ENCODE measurements around the gene TMUB1.

TMUB1 gene

DNA sequence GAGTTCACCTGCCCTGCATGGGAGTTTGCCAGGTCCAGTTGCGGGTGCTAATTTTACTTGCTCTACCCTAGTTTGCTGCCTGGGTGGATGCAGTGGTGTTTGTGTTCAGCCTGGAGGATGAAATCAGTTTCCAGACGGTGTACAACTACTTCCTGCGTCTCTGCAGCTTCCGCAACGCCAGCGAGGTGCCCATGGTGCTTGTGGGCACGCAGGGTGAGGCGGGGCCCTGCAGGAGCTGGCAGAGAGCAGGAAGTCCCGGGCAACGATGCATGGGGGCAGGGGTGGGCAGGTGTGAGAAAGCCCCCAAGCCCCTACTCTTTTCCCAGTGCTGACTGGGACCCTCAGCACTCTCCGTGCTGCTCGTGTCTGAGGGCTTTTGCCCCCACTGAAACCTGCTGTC, 34.3 kb upstream of the TMUB1 start:
- H3K36me3 ChIP-seq (replicated peaks in 1 of 2; ENCODE audit: control insufficient read depth in 2 of 2, insufficient read depth in 2 of 2, low read length in 2 of 2): peaks cover 32 to 43% of the 10 kb centered on the region in 2 donors
- peaks cover 0 to 3% (median 0%) of the 10 kb centered on the region in 3 experiments for H3K27me3 ChIP-seq (ENCODE audit: control insufficient read depth in 3 of 3, insufficient read depth in 3 of 3, low read depth in 1 of 3, low read length in 3 of 3)
- no peak overlapping the region for H4K8ac ChIP-seq (ENCODE audit: low read depth, low read length)
- WGBS, 2 donors (ENCODE audit: extremely low coverage in 2 of 2, insufficient read length in 2 of 2, insufficient replicate concordance in 1 of 2): no CpG with 5 or more reads among the region's 12 CpGs
- H3K9ac ChIP-seq (ENCODE audit: low read depth, low read length, poor library complexity): peak overlapping the region; percentile 21
- H3K4ac ChIP-seq (ENCODE audit: low read length): no peak overlapping the region
- H3K27ac ChIP-seq (replicated peaks; ENCODE audit: low read length): no peak overlapping the region
- H2AFZ ChIP-seq (ENCODE audit: low read length): no peak overlapping the region
- H3K9me3 ChIP-seq (replicated peaks in 1 of 2; ENCODE audit: control insufficient read depth in 2 of 2, insufficient read depth in 1 of 2, low read depth in 1 of 2, low read length in 2 of 2): peaks cover 0 to 1% of the 10 kb centered on the region in 2 donors
- no peak overlapping the region for H3K14ac ChIP-seq (ENCODE audit: low read length)
- no peak overlapping the region for H3K18ac ChIP-seq (ENCODE audit: low read length)
- H3K4me3 ChIP-seq (ENCODE audit: low read length in 2 of 2): no peak overlapping the region
- no peak overlapping the region for H2BK5ac ChIP-seq (ENCODE audit: low read length)
- no peak overlapping the region for H3K23ac ChIP-seq (ENCODE audit: low read depth, low read length, poor library complexity)
- peaks cover 11 to 21% of the 10 kb centered on the region in 2 donors for H3K4me1 ChIP-seq (ENCODE audit: control insufficient read depth in 2 of 2, insufficient read depth in 1 of 2, low read depth in 1 of 2, low read length in 2 of 2)
- peak overlapping the region; percentile 81 for H2BK120ac ChIP-seq (ENCODE audit: low read depth, low read length)
- DNase-seq (ENCODE audit: low spot score): no peak
- H3K4me2 ChIP-seq (ENCODE audit: insufficient read depth, low read length, poor library complexity, severe bottlenecking): no peak overlapping the region
- peak overlapping the region; percentile 43 for H2AK5ac ChIP-seq (ENCODE audit: low read depth, low read length)
- no peak overlapping the region for H2BK15ac ChIP-seq (ENCODE audit: low read length)
- no peak overlapping the region for H4K91ac ChIP-seq (ENCODE audit: low read depth, low read length, poor library complexity)
- no peak overlapping the region for H2BK12ac ChIP-seq (ENCODE audit: low read length)
- H3K79me1 ChIP-seq (ENCODE audit: low read depth, low read length): peaks cover 37% of the 10 kb centered on the region

- H4K8ac ChIP-seq (ENCODE audit: low read depth, low read length): no peak overlapping the region
- H3K79me1 ChIP-seq (ENCODE audit: low read depth, low read length): peaks cover 38% of the 10 kb centered on the region
- no peak overlapping the region for H2BK15ac ChIP-seq (ENCODE audit: low read length)
- H3K9me3 ChIP-seq (replicated peaks in 1 of 2; ENCODE audit: control insufficient read depth in 2 of 2, insufficient read depth in 1 of 2, low read depth in 1 of 2, low read length in 2 of 2): peaks cover 0 to 1% of the 10 kb centered on the region in 2 donors
- peaks cover 0 to 3% (median 0%) of the 10 kb centered on the region in 3 experiments for H3K27me3 ChIP-seq (ENCODE audit: control insufficient read depth in 3 of 3, insufficient read depth in 3 of 3, low read depth in 1 of 3, low read length in 3 of 3)
- peaks cover 11 to 19% of the 10 kb centered on the region in 2 donors for H3K4me1 ChIP-seq (ENCODE audit: control insufficient read depth in 2 of 2, insufficient read depth in 1 of 2, low read depth in 1 of 2, low read length in 2 of 2)
- peak overlapping the region; percentile 14 for H2AK5ac ChIP-seq (ENCODE audit: low read depth, low read length)
- H2BK12ac ChIP-seq (ENCODE audit: low read length): no peak overlapping the region
- no peak overlapping the region for H2BK120ac ChIP-seq (ENCODE audit: low read depth, low read length)
- H2AFZ ChIP-seq (ENCODE audit: low read length): no peak overlapping the region
- no peak overlapping the region for H4K91ac ChIP-seq (ENCODE audit: low read depth, low read length, poor library complexity)
- H3K27ac ChIP-seq (replicated peaks; ENCODE audit: low read length): no peak overlapping the region
- H3K18ac ChIP-seq (ENCODE audit: low read length): no peak overlapping the region
- H3K4me3 ChIP-seq (ENCODE audit: low read length in 2 of 2): no peak overlapping the region
- H3K4me2 ChIP-seq (ENCODE audit: insufficient read depth, low read length, poor library complexity, severe bottlenecking): no peak overlapping the region
- no CpG with 5 or more reads among the region's 27 CpGs for WGBS, 2 donors (ENCODE audit: extremely low coverage in 2 of 2, insufficient read length in 2 of 2, insufficient replicate concordance in 1 of 2)
- H2BK5ac ChIP-seq (ENCODE audit: low read length): no peak overlapping the region
- H3K36me3 ChIP-seq (replicated peaks in 1 of 2; ENCODE audit: control insufficient read depth in 2 of 2, insufficient read depth in 2 of 2, low read length in 2 of 2): peaks cover 32 to 43% of the 10 kb centered on the region in 2 donors
- H3K23ac ChIP-seq (ENCODE audit: low read depth, low read length, poor library complexity): peak overlapping the region; percentile 22
- no peak overlapping the region for H3K14ac ChIP-seq (ENCODE audit: low read length)
- no peak for DNase-seq (ENCODE audit: low spot score)
- no peak overlapping the region for H3K4ac ChIP-seq (ENCODE audit: low read length)
- peak overlapping the region; percentile 24 for H3K9ac ChIP-seq (ENCODE audit: low read depth, low read length, poor library complexity)
Measured at GRCh38 chr7:151116603-151117440, 33.5 kb upstream of the TMUB1 start.

- Histone ChIP-seq H2AK5ac (ENCODE audit: low read depth, low read length) (peak overlapping the region; percentile 64), H3K4me2 (ENCODE audit: insufficient read depth, low read length, poor library complexity, severe bottlenecking) (peak overlapping the region; percentile 90), H3K9ac (ENCODE audit: low read depth, low read length, poor library complexity) (peak overlapping the region; percentile 63), H3K79me1 (ENCODE audit: low read depth, low read length) (peaks cover 35% of the 10 kb centered on the region), H3K4me3 (ENCODE audit: low read length in 2 of 2) (peak overlapping the region in 1 of 2 donors; percentile 80), H3K27ac (replicated peaks; ENCODE audit: low read length) (no peak overlapping the region), H3K23ac (ENCODE audit: low read depth, low read length, poor library complexity) (peak overlapping the region; percentile 60), H3K18ac (ENCODE audit: low read length) (no peak overlapping the region), H3K27me3 (ENCODE audit: control insufficient read depth in 3 of 3, insufficient read depth in 3 of 3, low read depth in 1 of 3, low read length in 3 of 3) (peaks cover 0 to 3% (median 0%) of the 10 kb centered on the region in 3 experiments), H3K4ac (ENCODE audit: low read length) (no peak overlapping the region), H2AFZ (ENCODE audit: low read length) (no peak overlapping the region), H3K9me3 (replicated peaks in 1 of 2; ENCODE audit: control insufficient read depth in 2 of 2, insufficient read depth in 1 of 2, low read depth in 1 of 2, low read length in 2 of 2) (peaks cover 0 to 1% of the 10 kb centered on the region in 2 donors), H2BK5ac (ENCODE audit: low read length) (no peak overlapping the region), H3K4me1 (ENCODE audit: control insufficient read depth in 2 of 2, insufficient read depth in 1 of 2, low read depth in 1 of 2, low read length in 2 of 2) (peaks cover 11 to 19% of the 10 kb centered on the region in 2 donors), H4K8ac (ENCODE audit: low read depth, low read length) (no peak overlapping the region), H4K91ac (ENCODE audit: low read depth, low read length, poor library complexity) (no peak overlapping the region), H2BK15ac (ENCODE audit: low read length) (no peak overlapping the region), H3K36me3 (replicated peaks in 1 of 2; ENCODE audit: control insufficient read depth in 2 of 2, insufficient read depth in 2 of 2, low read length in 2 of 2) (peaks cover 30 to 41% of the 10 kb centered on the region in 2 donors), H3K14ac (ENCODE audit: low read length) (peak overlapping the region; percentile 14), H2BK12ac (ENCODE audit: low read length) (no peak overlapping the region), H2BK120ac (ENCODE audit: low read depth, low read length) (no peak overlapping the region)
- no CpG with 5 or more reads among the region's 14 CpGs for WGBS, 2 donors (ENCODE audit: extremely low coverage in 2 of 2, insufficient read length in 2 of 2, insufficient replicate concordance in 1 of 2)
- DNase-seq (ENCODE audit: low spot score): no peak
Measured at GRCh38 chr7:151115836-151116418, 32.6 kb upstream of the TMUB1 start.

Measured in neuronal stem cell (in vitro differentiated cells).